Trophoblast cell (in vitro differentiated cells and primary cell): ENCODE measurements around the gene SPATA46.

Source experiments
- DNase-seq, 2 donors: peaks; one replicate each; pipeline ENCODE4 v3.0.0-alpha.2; 2016
- H2AFZ ChIP-seq: 2 replicates; pipeline ENCODE4 v1.6.1; 2013; ENCODE audit warnings: low read length, moderate library complexity, mild to moderate bottlenecking; ENCODE audit not compliant: insufficient read depth, poor library complexity
- H2AK5ac ChIP-seq: 2 replicates; pipeline ENCODE4 v1.6.1; 2013; ENCODE audit warnings: mild to moderate bottlenecking, low read length
- H2BK120ac ChIP-seq: 2 replicates; pipeline ENCODE4 v1.6.1; 2013; ENCODE audit warnings: low read length, mild to moderate bottlenecking, moderate library complexity; ENCODE audit not compliant: insufficient read depth, poor library complexity
- H2BK12ac ChIP-seq: 2 replicates; pipeline ENCODE4 v1.6.1; 2013; ENCODE audit warnings: mild to moderate bottlenecking, low read length, moderate library complexity
- H2BK5ac ChIP-seq: 2 replicates; pipeline ENCODE4 v1.6.1; 2013; ENCODE audit warnings: low read length, low read depth, moderate library complexity, mild to moderate bottlenecking; ENCODE audit not compliant: poor library complexity
- H3K14ac ChIP-seq: 2 replicates; pipeline ENCODE4 v1.6.1; 2013; ENCODE audit warnings: mild to moderate bottlenecking, low read length
- H3K18ac ChIP-seq: 2 replicates; pipeline ENCODE4 v1.6.1; 2013; ENCODE audit warnings: mild to moderate bottlenecking, low read length
- H3K23ac ChIP-seq: 2 replicates; pipeline ENCODE4 v1.6.1; 2013; ENCODE audit warnings: low read length
- H3K27ac ChIP-seq: 2 replicates; pipeline ENCODE4 v1.5.1; 2013; ENCODE audit warnings: low read depth, mild to moderate bottlenecking, inconsistent platforms, low read length, moderate library complexity
- H3K27me3 ChIP-seq: 2 replicates; pipeline ENCODE4 v1.6.1; 2013; ENCODE audit warnings: inconsistent platforms, mild to moderate bottlenecking, low read length, moderate library complexity; ENCODE audit not compliant: insufficient read depth
- H3K36me3 ChIP-seq, 2 experiments: 1 replicate in 1 of 2; 2 replicates in 1 of 2; pipeline ENCODE4 v1.6.1; 2013; ENCODE audit warnings: low read length in 2 of 2, mild to moderate bottlenecking in 2 of 2, moderate library complexity in 1 of 2; ENCODE audit not compliant: insufficient read depth in 2 of 2, control insufficient read depth in 1 of 2
- H3K4ac ChIP-seq: 2 replicates; pipeline ENCODE4 v1.6.1; 2013; ENCODE audit warnings: low read depth, mild to moderate bottlenecking, low read length, moderate library complexity
- H3K4me1 ChIP-seq, 2 experiments: 1 replicate in 1 of 2; 2 replicates in 1 of 2; pipeline ENCODE4 v1.6.1; 2013; ENCODE audit warnings: low read length in 2 of 2, mild to moderate bottlenecking in 2 of 2, moderate library complexity in 1 of 2; ENCODE audit not compliant: insufficient read depth in 2 of 2, control insufficient read depth in 1 of 2
- H3K4me2 ChIP-seq: 2 replicates; pipeline ENCODE4 v1.6.1; 2013; ENCODE audit warnings: inconsistent platforms, mild to moderate bottlenecking, low read length, moderate library complexity
- H3K4me3 ChIP-seq: 2 replicates; pipeline ENCODE4 v1.5.1; 2013; ENCODE audit warnings: mild to moderate bottlenecking, low read depth, low read length, inconsistent platforms
- H3K79me1 ChIP-seq: one replicate; pipeline ENCODE4 v1.6.1; 2013; ENCODE audit warnings: low read length
- H3K79me2 ChIP-seq: 2 replicates; pipeline ENCODE4 v1.6.1; 2013; ENCODE audit warnings: low read length, mild to moderate bottlenecking; ENCODE audit not compliant: control insufficient read depth, insufficient read depth, poor library complexity
- H3K9ac ChIP-seq: 2 replicates; pipeline ENCODE4 v1.6.1; 2013; ENCODE audit warnings: mild to moderate bottlenecking, low read length
- H3K9me3 ChIP-seq: 2 replicates; pipeline ENCODE4 v1.6.1; 2013; ENCODE audit warnings: low read depth, mild to moderate bottlenecking, control low read depth, inconsistent platforms, low read length; ENCODE audit not compliant: insufficient read depth
- H4K12ac ChIP-seq: 2 replicates; pipeline ENCODE4 v1.6.1; 2013; ENCODE audit warnings: low read depth, mild to moderate bottlenecking, low read length, moderate library complexity
- H4K8ac ChIP-seq: 2 replicates; pipeline ENCODE4 v1.6.1; 2013; ENCODE audit warnings: low read depth, mild to moderate bottlenecking, low read length, moderate library complexity
- H4K91ac ChIP-seq: one replicate; pipeline ENCODE4 v1.6.1; 2013; ENCODE audit warnings: low read depth, mild to moderate bottlenecking, low read length, moderate library complexity
- WGBS: extraction: QIAGEN DNeasy Blood & Tissue Kit; methylation state at CpG from one replicate; pipeline ENCODE4 v1.1.7; 2013; ENCODE audit warnings: missing lambda C conversion rate; ENCODE audit not compliant: insufficient read length, insufficient coverage; ENCODE audit errors: extremely low coverage; 5-methylcytosine and 5-hydroxymethylcytosine counted together

The SPATA46 gene

DNA sequence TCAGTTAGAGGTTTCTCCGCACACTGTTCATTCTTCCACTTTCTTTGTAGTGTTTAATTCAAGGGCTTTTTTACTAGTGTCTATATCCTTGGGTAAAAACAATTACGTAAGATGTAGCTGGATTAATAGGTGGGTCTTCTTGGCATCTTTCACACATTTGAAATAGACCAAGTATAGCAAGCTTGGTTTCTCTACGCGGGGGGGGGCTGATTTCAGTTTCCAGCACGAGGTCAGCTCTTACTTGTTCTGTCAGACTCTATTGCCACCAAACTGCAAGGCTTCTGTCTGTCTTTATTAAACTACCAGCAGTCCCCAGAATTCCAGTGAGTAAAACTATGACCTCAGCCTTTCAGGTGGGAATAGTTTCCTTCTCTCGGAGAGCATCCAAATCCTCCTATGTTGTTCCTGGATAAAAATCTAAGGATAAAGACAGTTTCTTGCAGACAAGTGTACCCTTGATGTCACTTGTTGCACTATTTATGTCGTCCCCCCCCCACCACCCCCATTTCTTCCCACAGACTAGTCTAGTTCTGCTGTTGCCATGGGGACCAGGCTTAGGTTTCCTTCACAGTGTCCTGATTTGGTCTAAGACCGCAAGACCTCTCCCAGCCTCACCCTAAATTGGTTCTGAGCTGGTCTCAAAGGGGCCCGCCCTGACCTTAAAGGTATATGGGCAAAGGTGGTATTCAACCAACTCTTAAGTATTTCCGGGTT, 17.0 kb downstream of the SPATA46 start:
- Histone ChIP-seq H4K12ac (no peak overlapping the region), H2AK5ac (no peak overlapping the region), H3K14ac (no peak overlapping the region), H3K9me3 (no peaks in the 10 kb centered on the region), H4K91ac (no peak overlapping the region), H3K79me2 (no peaks in the 10 kb centered on the region), H3K27me3 (no peaks in the 10 kb centered on the region), H2AFZ (no peak overlapping the region), H3K36me3 (peaks cover 4% of the 10 kb centered on the region in 2 experiments), H2BK120ac (no peak overlapping the region), H2BK12ac (no peak overlapping the region), H3K79me1 (no peaks in the 10 kb centered on the region), H3K4me3 (no peak overlapping the region), H3K9ac (no peak overlapping the region), H3K23ac (no peak overlapping the region), H3K27ac (no peak overlapping the region), H3K4ac (no peak overlapping the region), H2BK5ac (no peak overlapping the region), H3K4me2 (no peak overlapping the region), H3K4me1 (no peaks in the 10 kb centered on the region), H4K8ac (no peak overlapping the region), H3K18ac (no peak overlapping the region)
- no CpG with 5 or more reads among the region's 10 CpGs for WGBS
- no peak for DNase-seq

DNA sequence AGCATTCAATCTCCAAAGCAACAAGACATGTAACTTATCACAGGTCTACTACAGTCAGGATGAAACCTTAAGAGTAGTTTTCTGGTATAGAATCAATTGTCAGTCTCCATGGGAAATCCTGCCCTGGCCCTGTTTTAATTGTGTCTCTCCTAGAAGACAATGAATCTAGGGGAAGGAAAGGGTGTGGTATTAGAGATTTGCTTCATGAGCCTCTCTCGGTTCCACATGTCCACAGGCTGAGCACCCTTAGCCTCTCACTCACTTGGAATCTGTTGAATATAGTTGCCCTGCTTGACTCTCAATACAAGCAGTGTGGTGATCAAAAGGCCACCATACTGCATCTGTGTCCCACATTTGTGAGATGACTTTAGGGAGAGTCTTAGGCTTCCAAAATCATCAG, 17.7 kb downstream of the SPATA46 start:
- Histone ChIP-seq H3K9me3 (no peaks in the 10 kb centered on the region), H2BK120ac (no peak overlapping the region), H3K4ac (no peak overlapping the region), H2BK12ac (no peak overlapping the region), H4K12ac (no peak overlapping the region), H2AK5ac (no peak overlapping the region), H3K27me3 (no peaks in the 10 kb centered on the region), H3K4me1 (no peaks in the 10 kb centered on the region), H2AFZ (no peak overlapping the region), H2BK5ac (no peak overlapping the region), H4K8ac (no peak overlapping the region), H3K79me2 (no peaks in the 10 kb centered on the region), H3K14ac (no peak overlapping the region), H3K4me2 (no peak overlapping the region), H3K23ac (no peak overlapping the region), H3K36me3 (peaks cover 4% of the 10 kb centered on the region in 2 experiments), H3K27ac (no peak overlapping the region), H3K9ac (no peak overlapping the region), H3K18ac (no peak overlapping the region), H3K4me3 (no peak overlapping the region), H4K91ac (no peak overlapping the region), H3K79me1 (no peaks in the 10 kb centered on the region)
- no peak for DNase-seq
- whole genome bisulfite sequencing, result no CpG with 5 or more reads among the region's 1 CpG

GRCh38 chr1:162357681-162358266, 18.9 kb downstream of the SPATA46 start:
- H3K14ac ChIP-seq, result no peak overlapping the region
- no peaks in the 10 kb centered on the region for H3K9me3 ChIP-seq
- H4K8ac ChIP-seq, result no peak overlapping the region
- no peak overlapping the region for H4K91ac ChIP-seq
- H3K9ac ChIP-seq, result no peak overlapping the region
- no peaks in the 10 kb centered on the region for H3K27me3 ChIP-seq
- H3K27ac ChIP-seq, result no peak overlapping the region
- no peak overlapping the region for H2BK12ac ChIP-seq
- H3K79me2 ChIP-seq, result no peaks in the 10 kb centered on the region
- H2AK5ac ChIP-seq, result no peak overlapping the region
- H3K36me3 ChIP-seq, result peaks cover 4% of the 10 kb centered on the region in 2 experiments
- no peak overlapping the region for H3K18ac ChIP-seq
- no peak overlapping the region for H2AFZ ChIP-seq
- H3K4me2 ChIP-seq, result no peak overlapping the region
- H3K79me1 ChIP-seq, result no peaks in the 10 kb centered on the region
- no CpG with 5 or more reads among the region's 5 CpGs for WGBS
- peaks cover 0 to 2% of the 10 kb centered on the region in 2 experiments for H3K4me1 ChIP-seq
- no peak overlapping the region for H3K23ac ChIP-seq
- no peak overlapping the region for H3K4ac ChIP-seq
- no peak overlapping the region for H4K12ac ChIP-seq
- no peak overlapping the region for H3K4me3 ChIP-seq
- H2BK120ac ChIP-seq, result no peak overlapping the region
- H2BK5ac ChIP-seq, result no peak overlapping the region
- DNase-seq, result peak; percentile 26 to 83

DNA sequence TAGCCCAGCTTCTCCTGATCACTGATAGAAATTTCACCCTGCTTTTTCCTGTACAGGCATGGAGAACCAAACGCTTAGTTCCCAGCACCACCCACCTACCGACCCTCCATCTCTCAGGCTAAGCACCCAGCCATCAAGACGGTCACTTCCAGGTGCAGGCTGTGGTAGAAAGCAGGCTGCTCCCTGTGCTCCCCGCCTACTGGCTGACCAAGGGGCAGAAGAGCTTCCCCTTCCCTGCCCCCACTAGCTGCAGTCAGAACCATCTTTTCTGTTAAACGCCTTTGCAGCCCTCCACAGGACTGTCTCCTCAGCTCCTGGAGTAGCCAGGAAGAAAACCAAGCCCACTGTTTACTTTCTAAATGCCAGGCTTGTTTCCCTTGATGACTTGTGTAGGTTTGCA, 23.0 kb downstream of the SPATA46 start:
- no peak overlapping the region for H3K18ac ChIP-seq
- no peak overlapping the region for H2BK5ac ChIP-seq
- peaks cover 4% of the 10 kb centered on the region in 2 experiments for H3K36me3 ChIP-seq
- H3K27me3 ChIP-seq, result no peaks in the 10 kb centered on the region
- H3K9me3 ChIP-seq, result no peaks in the 10 kb centered on the region
- no peak overlapping the region for H4K91ac ChIP-seq
- H3K9ac ChIP-seq, result no peak overlapping the region
- no peak overlapping the region for H3K23ac ChIP-seq
- H3K4me2 ChIP-seq, result no peak overlapping the region
- no CpG with 5 or more reads among the region's 5 CpGs for WGBS
- no peak for DNase-seq
- no peak overlapping the region for H3K14ac ChIP-seq
- H3K4me3 ChIP-seq, result no peak overlapping the region
- no peaks in the 10 kb centered on the region for H3K79me2 ChIP-seq
- peaks cover 4% of the 10 kb centered on the region for H3K79me1 ChIP-seq
- H4K12ac ChIP-seq, result no peak overlapping the region
- no peak overlapping the region for H4K8ac ChIP-seq
- peaks cover 7 to 8% of the 10 kb centered on the region in 2 experiments for H3K4me1 ChIP-seq
- no peak overlapping the region for H3K4ac ChIP-seq
- H3K27ac ChIP-seq, result no peak overlapping the region
- no peak overlapping the region for H2AK5ac ChIP-seq
- H2BK12ac ChIP-seq, result no peak overlapping the region
- H2AFZ ChIP-seq, result no peak overlapping the region
- no peak overlapping the region for H2BK120ac ChIP-seq
